Activated CD4-positive, alpha-beta memory T cell treated with anti-CD3 and anti-CD28 coated beads, Interleukin-2, amount 10 ng/mL, durations not matched to agents 7 days and 5 days (primary cell): ENCODE measurements around the gene SURF6. TPM values are rescaled to one million over a fixed set of nuclear protein-coding genes. Genes with fewer than 3 reads are reported as not detected.
"Not testable (repeated sequence)": the region's sequence is repeated elsewhere in the genome, so short reads cannot be mapped to it uniquely, and the experiment has no call there.

Source experiments
- CTCF ChIA-PET: fragments of 350-600 bp; sonication (Branson Sonifier 250); formaldehyde crosslinking; loops from one replicate; lab custom pipeline; 2021; ENCODE audit warnings: antibody characterized with exemption, inconsistent platforms; lab: Charles Lee
- POLR2A ChIA-PET: fragments of 350-600 bp; sonication (Branson Sonifier 250); formaldehyde crosslinking; loops from one replicate; lab custom pipeline; 2021; ENCODE audit warnings: antibody characterized with exemption; lab: Charles Lee
- DNase-seq: peaks from one replicate; pipeline ENCODE4 v3.0.0-alpha.2; 2020
- H3K27ac Mint-ChIP-seq: one replicate; pipeline ENCODE4 v1.8.0; 2021; ENCODE audit warnings: mild to moderate bottlenecking, mixed read lengths
- H3K27me3 Mint-ChIP-seq: one replicate; pipeline ENCODE4 v1.8.0; 2021; ENCODE audit warnings: mixed read lengths
- H3K36me3 Mint-ChIP-seq: one replicate; pipeline ENCODE4 v1.8.0; 2021; ENCODE audit warnings: low read depth, mixed read lengths
- H3K4me1 Mint-ChIP-seq: one replicate; pipeline ENCODE4 v1.8.0; 2021; ENCODE audit warnings: mixed read lengths
- H3K4me3 Mint-ChIP-seq: one replicate; pipeline ENCODE4 v1.8.0; 2021; ENCODE audit warnings: mild to moderate bottlenecking, mixed read lengths
- H3K9me3 Mint-ChIP-seq: one replicate; pipeline ENCODE4 v1.8.0; 2021; ENCODE audit warnings: mixed read lengths
- total RNA-seq, 2 experiments: library from RNA; stranded (reverse); gene quantifications; one replicate each; pipeline ENCODE4 v1.2.3, GENCODE V29; 2021

SURF6 gene
- total RNA-seq, 2 experiments from 2014 or later: 9.3 to 10.9 TPM

DNA sequence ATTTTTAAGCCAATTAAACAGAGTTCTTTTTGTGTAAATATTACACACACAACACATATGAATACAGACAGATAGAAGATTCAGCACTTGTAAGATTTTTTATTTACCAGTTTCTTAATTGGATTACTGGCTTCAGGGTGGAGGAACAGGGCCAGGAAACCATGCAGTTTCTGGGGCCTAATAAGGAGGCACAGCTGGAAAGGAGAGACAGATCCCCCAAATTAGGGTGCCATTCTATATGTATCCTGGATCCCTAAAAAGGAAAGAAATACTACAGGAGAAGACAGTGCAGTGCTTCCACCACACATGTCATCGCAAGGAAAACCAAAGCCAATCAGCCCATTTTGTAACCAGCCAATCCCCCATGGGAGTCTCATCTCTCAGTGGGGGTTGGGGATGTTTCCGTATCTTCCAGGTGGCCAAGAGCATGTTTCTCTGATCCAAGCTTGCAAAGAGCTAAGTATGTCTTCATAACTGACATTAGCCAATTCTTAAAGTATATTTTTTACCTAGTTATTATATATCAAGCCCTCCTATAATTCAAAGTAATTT is 45.2 kb downstream of the SURF6 start:
- no peak overlapping the region for H3K4me3 Mint-ChIP-seq

DNA sequence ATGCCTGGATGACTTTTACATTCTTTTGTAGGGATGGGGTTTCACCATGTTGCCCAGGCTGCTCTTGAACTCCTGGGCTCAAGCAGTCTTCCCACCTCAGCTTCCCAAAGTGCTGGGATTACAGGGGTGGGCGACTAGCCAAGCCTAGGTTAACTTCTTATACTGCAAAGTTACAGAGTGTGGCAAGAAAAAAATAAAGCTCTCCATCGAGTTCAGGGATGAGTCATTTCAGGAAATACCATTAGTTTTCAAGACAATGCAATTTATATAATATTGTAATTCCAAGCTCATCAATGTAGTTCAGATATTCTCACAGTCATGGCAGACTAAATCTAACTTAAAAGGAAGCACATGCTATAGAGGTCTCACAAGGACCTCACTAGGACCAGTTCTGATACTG is 49.5 kb downstream of the SURF6 start:
- DNase-seq: no peak
- ChIA-PET CTCF (interaction anchor here (1.4 kb wide), 1 partner anchor 100 kb away, joined by 4 read pairs; no protein-coding TSS in a partner anchor), POLR2A (no interaction called here)
- Mint-ChIP-seq H3K4me1 (no peaks in the 10 kb centered on the region), H3K4me3 (no peak overlapping the region), H3K27me3 (peaks cover 9% of the 10 kb centered on the region), H3K27ac (no peak overlapping the region), H3K9me3 (peaks cover 16% of the 10 kb centered on the region), H3K36me3 (peaks cover 3% of the 10 kb centered on the region)

More for the DNA sequence above, 45.2 kb downstream of the SURF6 start:
- Mint-ChIP-seq H3K27ac (no peak overlapping the region), H3K9me3 (peaks cover 18% of the 10 kb centered on the region), H3K27me3 (peaks cover 12% of the 10 kb centered on the region), H3K4me1 (no peaks in the 10 kb centered on the region), H3K36me3 (peaks cover 3% of the 10 kb centered on the region)
- POLR2A ChIA-PET: no interaction called here
- no peak for DNase-seq
- CTCF ChIA-PET: no interaction called here

- no peaks in the 10 kb centered on the region for H3K4me1 Mint-ChIP-seq
- H3K27ac Mint-ChIP-seq: no peak overlapping the region
- no peak for DNase-seq
- CTCF ChIA-PET: no interaction called here
- POLR2A ChIA-PET: no interaction called here
- peaks cover 9% of the 10 kb centered on the region for H3K9me3 Mint-ChIP-seq
- H3K4me3 Mint-ChIP-seq: no peak overlapping the region
- peaks cover 3% of the 10 kb centered on the region for H3K36me3 Mint-ChIP-seq
- peaks cover 11% of the 10 kb centered on the region for H3K27me3 Mint-ChIP-seq
Measured at GRCh38 chr9:133285252-133285775, 50.7 kb downstream of the SURF6 start.

GRCh38 chr9:133284362-133284761 is 51.6 kb downstream of the SURF6 start:
- Mint-ChIP-seq H3K27me3 (peaks cover 7% of the 10 kb centered on the region), H3K4me1 (no peaks in the 10 kb centered on the region), H3K36me3 (no peaks in the 10 kb centered on the region), H3K9me3 (peaks cover 6% of the 10 kb centered on the region), H3K27ac (no peak overlapping the region), H3K4me3 (no peak overlapping the region)
- ChIA-PET CTCF (no interaction called here), POLR2A (no interaction called here)
- DNase-seq: no peak

DNA sequence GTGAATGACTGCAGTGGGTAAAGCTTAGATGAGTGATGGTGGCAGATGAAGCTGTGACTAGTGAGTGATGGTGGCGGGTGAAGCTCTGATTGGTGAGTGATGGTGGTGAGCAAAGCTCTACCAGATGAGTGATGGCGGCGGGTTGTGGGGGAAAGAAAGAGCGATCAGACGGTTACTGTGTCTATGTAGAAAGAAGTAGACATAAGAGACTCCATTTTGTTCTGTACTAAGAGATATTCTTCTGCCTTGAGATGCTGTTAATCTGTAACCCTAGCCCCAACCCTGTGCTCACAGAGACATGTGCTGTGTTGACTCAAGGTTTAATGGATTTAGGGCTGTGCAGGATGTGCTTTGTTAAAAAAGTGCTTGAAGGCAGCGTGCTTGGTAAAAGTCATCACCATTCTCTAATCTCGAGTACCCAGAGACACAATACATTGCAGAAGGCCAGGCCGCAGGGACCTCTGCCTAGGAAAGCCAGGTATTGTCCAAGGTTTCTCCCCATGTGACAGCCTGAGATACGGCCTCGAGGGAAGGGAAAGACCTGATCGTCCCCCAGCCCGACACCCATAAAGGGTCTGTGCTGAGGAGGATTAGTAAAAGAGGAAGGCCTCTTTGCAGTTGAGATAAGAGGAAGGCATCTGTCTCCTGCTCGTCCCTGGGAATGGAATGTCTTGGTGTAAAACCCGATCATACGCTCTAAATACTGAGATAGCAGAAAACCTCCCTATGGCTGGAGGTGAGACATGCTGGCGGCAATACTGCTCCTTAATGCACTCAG is 52.5 kb downstream of the SURF6 start:
- POLR2A ChIA-PET, H3K9me3 Mint-ChIP-seq, H3K27ac Mint-ChIP-seq, DNase-seq, H3K4me1 Mint-ChIP-seq, H3K27me3 Mint-ChIP-seq, H3K4me3 Mint-ChIP-seq, H3K36me3 Mint-ChIP-seq, CTCF ChIA-PET: not testable (repeated sequence)

- H3K9me3 Mint-ChIP-seq: peaks cover 2% of the 10 kb centered on the region
- H3K36me3 Mint-ChIP-seq: no peaks in the 10 kb centered on the region
- CTCF ChIA-PET: no interaction called here
- no peak overlapping the region for H3K4me3 Mint-ChIP-seq
- POLR2A ChIA-PET: no interaction called here
- no peaks in the 10 kb centered on the region for H3K4me1 Mint-ChIP-seq
- peaks cover 13% of the 10 kb centered on the region for H3K27me3 Mint-ChIP-seq
- H3K27ac Mint-ChIP-seq: no peak overlapping the region
- no peak for DNase-seq
Measured at GRCh38 chr9:133282464-133283238, 53.3 kb downstream of the SURF6 start.

DNA sequence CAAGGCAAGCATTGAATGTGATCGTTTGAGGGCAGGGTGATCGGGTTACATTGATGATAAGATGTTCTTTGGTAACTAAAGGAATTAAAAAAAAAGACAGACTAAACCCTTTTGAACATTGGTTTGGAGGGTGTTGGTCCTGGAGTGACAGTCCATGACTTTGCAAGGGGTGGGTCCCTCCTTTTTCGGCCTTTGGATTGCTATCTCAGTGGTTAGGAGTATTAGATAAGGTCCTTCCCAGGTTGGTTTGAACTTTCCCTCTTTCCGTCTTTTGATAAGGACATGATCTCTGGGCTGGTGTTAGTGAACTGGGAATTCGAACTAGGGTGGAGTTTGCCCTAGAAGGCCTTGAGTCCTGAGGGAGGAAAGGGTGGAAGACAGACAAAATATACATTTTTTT is 55.6 kb downstream of the SURF6 start:
- peaks cover 19% of the 10 kb centered on the region for H3K27me3 Mint-ChIP-seq
- no peak for DNase-seq
- no peak overlapping the region for H3K27ac Mint-ChIP-seq
- H3K4me3 Mint-ChIP-seq: no peak overlapping the region
- no peaks in the 10 kb centered on the region for H3K36me3 Mint-ChIP-seq
- ChIA-PET POLR2A (no interaction called here), CTCF (no interaction called here)
- H3K9me3 Mint-ChIP-seq: no peaks in the 10 kb centered on the region
- H3K4me1 Mint-ChIP-seq: no peaks in the 10 kb centered on the region

Other genes with a start within 250 kb of the SURF6 start
- 100 to 1,000 TPM; 113 to 123 TPM for gene RALGDS, start 214.9 kb downstream of the SURF6 start, total RNA-seq
- 1 to 10 TPM; 2.5 to 3.9 TPM for gene GBGT1, start 172.3 kb downstream of the SURF6 start, total RNA-seq
- gene OBP2B, start 126.9 kb downstream of the SURF6 start, total RNA-seq: not detected
- under 1 TPM; 0.20 to 0.53 TPM for gene ABO, start 61.0 kb downstream of the SURF6 start, total RNA-seq
- gene MED22, start 11.9 kb upstream of the SURF6 start, total RNA-seq: 10 to 100 TPM; 21.1 to 23.3 TPM
- gene RPL7A, start 12.0 kb upstream of the SURF6 start, total RNA-seq: 1,000 to 10,000 TPM; 1,627 to 1,632 TPM
- 10 to 100 TPM; 33.8 to 37.6 TPM for gene SURF1, start 20.3 kb upstream of the SURF6 start, total RNA-seq
- gene SURF2, start 20.4 kb upstream of the SURF6 start, total RNA-seq: 10 to 100 TPM; 10.2 TPM
- 100 to 1,000 TPM; 249 to 260 TPM for gene SURF4, start 39.9 kb upstream of the SURF6 start, total RNA-seq
- under 1 TPM; 0.65 to 0.71 TPM for gene STKLD1, start 40.2 kb upstream of the SURF6 start, total RNA-seq
- 10 to 100 TPM; 19.7 to 21.7 TPM for gene REXO4, start 81.8 kb upstream of the SURF6 start, total RNA-seq
- 1 to 10 TPM; 2.1 to 2.4 TPM for gene ADAMTS13, start 86.2 kb upstream of the SURF6 start, total RNA-seq
- gene CACFD1, start 123.8 kb upstream of the SURF6 start, total RNA-seq: 1 to 10 TPM in 1 of 2 experiments, under 1 TPM in 1; 0.68 to 1.2 TPM
- 1 to 10 TPM; 1.2 to 2.0 TPM for gene SLC2A6, start 142.9 kb upstream of the SURF6 start, total RNA-seq
- not detected for gene MYMK, start 188.8 kb upstream of the SURF6 start, total RNA-seq
- not detected for gene ADAMTSL2, start 198.5 kb upstream of the SURF6 start, total RNA-seq